DND-41 (cell line): ENCODE measurements around the gene MYLK.

Experiments
- ATAC-seq: fragments of 200-7000 bp; cut with Tn5 transposase; 3 replicates; pipeline ENCODE4 v1.9.1; 2021; ENCODE audit warnings: low read depth; ENCODE audit not compliant: insufficient read depth
- DNase-seq: peaks from one replicate; pipeline ENCODE4 v3.0.0-alpha.2; 2020
- H2AFZ ChIP-seq: 2 replicates; pipeline ENCODE4 v1.6.0; 2012; ENCODE audit warnings: low read depth, low read length
- H3K27ac ChIP-seq: 2 replicates; pipeline ENCODE4 v1.5.1; 2012; ENCODE audit warnings: low read length, inconsistent platforms
- H3K27me3 ChIP-seq: fragments of 200-600 bp; sonication (generic); 2 replicates; pipeline ENCODE4 v1.6.0; 2012; ENCODE audit warnings: low read length, mild to moderate bottlenecking, inconsistent platforms; ENCODE audit not compliant: insufficient read depth, poor library complexity
- H3K36me3 ChIP-seq: 2 replicates; pipeline ENCODE4 v1.5.1; 2012; ENCODE audit warnings: low read length, inconsistent platforms; ENCODE audit not compliant: insufficient read depth
- H3K4me1 ChIP-seq: 2 replicates; pipeline ENCODE4 v1.5.1; 2012; ENCODE audit warnings: mild to moderate bottlenecking, low read length; ENCODE audit not compliant: insufficient read depth
- H3K4me2 ChIP-seq: 2 replicates; pipeline ENCODE4 v1.6.0; 2012; ENCODE audit warnings: mild to moderate bottlenecking, moderate library complexity, low read length, inconsistent platforms; ENCODE audit not compliant: insufficient read depth
- H3K4me3 ChIP-seq, 2 experiments: fragments of 200-600 bp in 1 of 2; shearing (Covaris generic) in 1 of 2; 2 replicates each; pipeline ENCODE4 v1.5.1; 2012 to 2016; ENCODE audit warnings: inconsistent platforms in 2 of 2, low read length in 2 of 2, mild to moderate bottlenecking in 2 of 2, low read depth in 1 of 2, moderate library complexity in 1 of 2
- H3K79me2 ChIP-seq: 2 replicates; pipeline ENCODE4 v1.6.0; 2012; ENCODE audit warnings: low read length, inconsistent platforms; ENCODE audit not compliant: insufficient read depth
- H3K9ac ChIP-seq: 2 replicates; pipeline ENCODE4 v1.6.0; 2012; ENCODE audit warnings: low read depth, mild to moderate bottlenecking, inconsistent platforms, low read length, moderate library complexity
- H3K9me3 ChIP-seq: 2 replicates; pipeline ENCODE4 v1.5.1; 2012; ENCODE audit warnings: low read length, moderate library complexity, mild to moderate bottlenecking, inconsistent platforms; ENCODE audit not compliant: insufficient read depth, severe bottlenecking
- H4K20me1 ChIP-seq: 2 replicates; pipeline ENCODE4 v1.6.0; 2012; ENCODE audit warnings: low read length; ENCODE audit not compliant: insufficient read depth
- EZH2 ChIP-seq: IDR thresholded peaks from 3 replicates; pipeline ENCODE4 v1.6.1; 2012; ENCODE audit warnings: borderline replicate concordance, low read depth, mild to moderate bottlenecking, moderate library complexity, low read length, inconsistent platforms; ENCODE audit not compliant: severe bottlenecking
- TF ChIP-seq, protein P1 (sequence below): IDR thresholded peaks from 2 replicates; pipeline ENCODE4 v1.5.1; 2012; ENCODE audit warnings: borderline replicate concordance, low read length, moderate library complexity, mild to moderate bottlenecking; ENCODE audit not compliant: poor library complexity, severe bottlenecking; ENCODE audit errors: extremely low read depth

The MYLK gene

DNA sequence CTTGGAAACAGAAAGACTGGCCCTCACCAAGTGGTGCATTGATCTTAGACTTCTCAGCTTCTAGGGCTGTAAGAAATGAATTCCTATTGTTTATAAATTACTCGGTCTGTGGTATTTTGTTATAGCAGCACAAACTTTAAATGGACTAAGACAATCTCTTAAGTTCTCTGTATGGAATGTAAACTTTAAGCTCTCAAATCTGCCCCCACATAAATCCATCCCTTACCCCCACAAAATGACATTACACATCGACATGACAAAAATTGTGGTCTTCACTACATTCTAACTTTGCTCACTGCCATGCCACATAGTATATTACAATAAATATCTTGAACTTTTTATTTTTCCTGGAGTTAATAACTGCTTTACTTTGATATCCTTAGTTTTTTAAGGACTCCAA lies 121.3 kb downstream of the MYLK start:
- DNase-seq (no peak), ATAC-seq (no peak)
- H3K79me2 ChIP-seq: no peaks in the 10 kb centered on the region
- H3K36me3 ChIP-seq: no peaks in the 10 kb centered on the region
- H3K4me2 ChIP-seq: no peak overlapping the region
- TF ChIP-seq, protein P1, sequence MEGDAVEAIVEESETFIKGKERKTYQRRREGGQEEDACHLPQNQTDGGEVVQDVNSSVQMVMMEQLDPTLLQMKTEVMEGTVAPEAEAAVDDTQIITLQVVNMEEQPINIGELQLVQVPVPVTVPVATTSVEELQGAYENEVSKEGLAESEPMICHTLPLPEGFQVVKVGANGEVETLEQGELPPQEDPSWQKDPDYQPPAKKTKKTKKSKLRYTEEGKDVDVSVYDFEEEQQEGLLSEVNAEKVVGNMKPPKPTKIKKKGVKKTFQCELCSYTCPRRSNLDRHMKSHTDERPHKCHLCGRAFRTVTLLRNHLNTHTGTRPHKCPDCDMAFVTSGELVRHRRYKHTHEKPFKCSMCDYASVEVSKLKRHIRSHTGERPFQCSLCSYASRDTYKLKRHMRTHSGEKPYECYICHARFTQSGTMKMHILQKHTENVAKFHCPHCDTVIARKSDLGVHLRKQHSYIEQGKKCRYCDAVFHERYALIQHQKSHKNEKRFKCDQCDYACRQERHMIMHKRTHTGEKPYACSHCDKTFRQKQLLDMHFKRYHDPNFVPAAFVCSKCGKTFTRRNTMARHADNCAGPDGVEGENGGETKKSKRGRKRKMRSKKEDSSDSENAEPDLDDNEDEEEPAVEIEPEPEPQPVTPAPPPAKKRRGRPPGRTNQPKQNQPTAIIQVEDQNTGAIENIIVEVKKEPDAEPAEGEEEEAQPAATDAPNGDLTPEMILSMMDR: no peak
- no peak for TF ChIP-seq EZH2
- H2AFZ ChIP-seq: no peak overlapping the region
- H3K27me3 ChIP-seq: no peaks in the 10 kb centered on the region
- H3K9ac ChIP-seq: no peak overlapping the region
- no peaks in the 10 kb centered on the region for H3K9me3 ChIP-seq
- no peak overlapping the region for H3K27ac ChIP-seq
- H3K4me3 ChIP-seq: no peak overlapping the region
- no peaks in the 10 kb centered on the region for H4K20me1 ChIP-seq
- H3K4me1 ChIP-seq: peaks cover 10% of the 10 kb centered on the region

DNA sequence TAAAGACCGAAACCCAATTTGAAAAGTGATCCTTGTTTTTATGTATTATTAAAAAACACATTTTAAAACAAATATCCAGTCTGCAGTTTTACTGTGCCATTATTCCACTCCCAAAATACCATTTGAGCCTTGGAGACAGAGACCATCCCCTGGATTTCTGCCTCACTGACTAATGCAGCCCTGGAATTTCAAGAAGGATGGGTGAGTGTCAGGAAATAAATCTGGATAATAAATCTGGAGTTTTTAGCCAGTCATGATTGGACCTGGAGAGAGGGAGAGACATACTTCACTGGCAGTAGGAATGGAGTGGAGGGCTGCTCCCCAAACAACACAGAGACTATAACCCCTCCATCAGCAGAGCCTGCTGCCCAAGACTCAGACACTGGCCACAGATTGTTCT lies 123.3 kb downstream of the MYLK start:
- H3K27ac ChIP-seq: no peak overlapping the region
- no peak for ATAC-seq

DNA sequence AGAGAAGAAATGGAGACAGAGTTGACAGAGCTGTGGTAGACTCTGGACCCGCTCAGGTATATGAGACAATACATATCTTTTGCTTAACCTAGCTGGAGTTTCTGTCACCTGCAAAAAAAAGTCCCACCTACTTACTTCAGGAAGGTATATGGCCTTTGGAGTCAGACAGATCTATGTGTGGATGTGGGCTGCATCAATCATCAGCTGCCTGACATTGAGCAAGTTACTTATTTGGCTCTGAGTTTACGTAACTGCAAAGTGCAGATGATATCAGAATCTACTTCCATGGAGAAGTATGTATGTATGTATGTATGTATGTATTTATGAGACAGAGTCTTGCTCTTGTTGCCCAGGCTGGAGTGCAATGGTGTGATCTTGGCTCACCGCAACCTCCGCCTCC lies 124.3 kb downstream of the MYLK start:
- no peak overlapping the region for H2AFZ ChIP-seq
- H3K27ac ChIP-seq: no peak overlapping the region
- no peaks in the 10 kb centered on the region for H3K27me3 ChIP-seq
- no peak overlapping the region for H3K9ac ChIP-seq
- H3K9me3 ChIP-seq: no peaks in the 10 kb centered on the region
- peaks cover 35% of the 10 kb centered on the region for H3K4me1 ChIP-seq
- H3K36me3 ChIP-seq: no peaks in the 10 kb centered on the region
- no peaks in the 10 kb centered on the region for H4K20me1 ChIP-seq
- no peaks in the 10 kb centered on the region for H3K79me2 ChIP-seq
- no peak overlapping the region for H3K4me2 ChIP-seq
- TF ChIP-seq, protein P1: no peak
- TF ChIP-seq EZH2: no peak
- ATAC-seq (no peak), DNase-seq (no peak)
- no peak overlapping the region for H3K4me3 ChIP-seq

More for the DNA sequence above, 123.3 kb downstream of the MYLK start:
- Histone ChIP-seq H3K36me3 (no peaks in the 10 kb centered on the region), H3K79me2 (no peaks in the 10 kb centered on the region), H3K9me3 (no peaks in the 10 kb centered on the region), H3K4me3 (no peak overlapping the region), H2AFZ (no peak overlapping the region), H4K20me1 (no peaks in the 10 kb centered on the region), H3K27me3 (no peaks in the 10 kb centered on the region), H3K9ac (no peak overlapping the region), H3K4me2 (no peak overlapping the region), H3K4me1 (peaks cover 30% of the 10 kb centered on the region)
- TF ChIP-seq EZH2: no peak
- TF ChIP-seq, protein P1: no peak
- no peak for DNase-seq

DNA sequence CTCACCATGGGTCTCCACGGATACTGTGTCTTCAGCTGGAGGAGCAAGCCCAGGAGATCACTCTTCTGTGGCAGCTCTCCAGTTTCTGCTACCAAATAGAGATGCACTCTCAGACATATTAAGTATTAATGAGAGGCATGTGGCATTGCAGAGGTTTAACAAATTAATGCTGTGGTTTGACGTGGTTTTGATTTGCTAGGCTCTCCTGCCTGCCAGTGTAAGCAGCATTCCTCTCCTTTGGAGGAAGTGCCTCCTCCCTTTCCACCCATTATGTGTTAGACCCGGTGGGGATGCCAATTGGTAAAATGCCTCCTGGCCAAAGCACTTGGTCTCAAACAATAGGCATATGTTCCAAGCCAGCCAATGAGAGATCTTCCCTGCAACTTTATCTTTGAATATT lies 124.8 kb downstream of the MYLK start:
- H3K79me2 ChIP-seq: no peaks in the 10 kb centered on the region
- H3K27ac ChIP-seq: no peak overlapping the region
- H4K20me1 ChIP-seq: no peaks in the 10 kb centered on the region
- no peak overlapping the region for H3K9ac ChIP-seq
- H3K9me3 ChIP-seq: no peaks in the 10 kb centered on the region
- ATAC-seq (no peak), DNase-seq (no peak)
- H3K4me3 ChIP-seq: no peak overlapping the region
- peaks cover 35% of the 10 kb centered on the region for H3K4me1 ChIP-seq
- no peaks in the 10 kb centered on the region for H3K36me3 ChIP-seq
- TF ChIP-seq EZH2: no peak
- TF ChIP-seq, protein P1: no peak
- H2AFZ ChIP-seq: no peak overlapping the region
- H3K27me3 ChIP-seq: no peaks in the 10 kb centered on the region
- H3K4me2 ChIP-seq: no peak overlapping the region
